GM19025 (cell line): ENCODE measurements around the gene TLR2.
A peak's percentile ranks its signal among the peaks of the same experiment; 100 is the strongest.

ENCODE experiments used
- ATAC-seq: cut with Tn5 transposase; IDR thresholded peaks from one replicate; pipeline ENCODE4 v1.9.1; 2021; ENCODE audit warnings: mild to moderate bottlenecking, low read depth, moderate library complexity; ENCODE audit not compliant: unreplicated experiment

Gene TLR2, protein sequence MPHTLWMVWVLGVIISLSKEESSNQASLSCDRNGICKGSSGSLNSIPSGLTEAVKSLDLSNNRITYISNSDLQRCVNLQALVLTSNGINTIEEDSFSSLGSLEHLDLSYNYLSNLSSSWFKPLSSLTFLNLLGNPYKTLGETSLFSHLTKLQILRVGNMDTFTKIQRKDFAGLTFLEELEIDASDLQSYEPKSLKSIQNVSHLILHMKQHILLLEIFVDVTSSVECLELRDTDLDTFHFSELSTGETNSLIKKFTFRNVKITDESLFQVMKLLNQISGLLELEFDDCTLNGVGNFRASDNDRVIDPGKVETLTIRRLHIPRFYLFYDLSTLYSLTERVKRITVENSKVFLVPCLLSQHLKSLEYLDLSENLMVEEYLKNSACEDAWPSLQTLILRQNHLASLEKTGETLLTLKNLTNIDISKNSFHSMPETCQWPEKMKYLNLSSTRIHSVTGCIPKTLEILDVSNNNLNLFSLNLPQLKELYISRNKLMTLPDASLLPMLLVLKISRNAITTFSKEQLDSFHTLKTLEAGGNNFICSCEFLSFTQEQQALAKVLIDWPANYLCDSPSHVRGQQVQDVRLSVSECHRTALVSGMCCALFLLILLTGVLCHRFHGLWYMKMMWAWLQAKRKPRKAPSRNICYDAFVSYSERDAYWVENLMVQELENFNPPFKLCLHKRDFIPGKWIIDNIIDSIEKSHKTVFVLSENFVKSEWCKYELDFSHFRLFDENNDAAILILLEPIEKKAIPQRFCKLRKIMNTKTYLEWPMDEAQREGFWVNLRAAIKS

DNA sequence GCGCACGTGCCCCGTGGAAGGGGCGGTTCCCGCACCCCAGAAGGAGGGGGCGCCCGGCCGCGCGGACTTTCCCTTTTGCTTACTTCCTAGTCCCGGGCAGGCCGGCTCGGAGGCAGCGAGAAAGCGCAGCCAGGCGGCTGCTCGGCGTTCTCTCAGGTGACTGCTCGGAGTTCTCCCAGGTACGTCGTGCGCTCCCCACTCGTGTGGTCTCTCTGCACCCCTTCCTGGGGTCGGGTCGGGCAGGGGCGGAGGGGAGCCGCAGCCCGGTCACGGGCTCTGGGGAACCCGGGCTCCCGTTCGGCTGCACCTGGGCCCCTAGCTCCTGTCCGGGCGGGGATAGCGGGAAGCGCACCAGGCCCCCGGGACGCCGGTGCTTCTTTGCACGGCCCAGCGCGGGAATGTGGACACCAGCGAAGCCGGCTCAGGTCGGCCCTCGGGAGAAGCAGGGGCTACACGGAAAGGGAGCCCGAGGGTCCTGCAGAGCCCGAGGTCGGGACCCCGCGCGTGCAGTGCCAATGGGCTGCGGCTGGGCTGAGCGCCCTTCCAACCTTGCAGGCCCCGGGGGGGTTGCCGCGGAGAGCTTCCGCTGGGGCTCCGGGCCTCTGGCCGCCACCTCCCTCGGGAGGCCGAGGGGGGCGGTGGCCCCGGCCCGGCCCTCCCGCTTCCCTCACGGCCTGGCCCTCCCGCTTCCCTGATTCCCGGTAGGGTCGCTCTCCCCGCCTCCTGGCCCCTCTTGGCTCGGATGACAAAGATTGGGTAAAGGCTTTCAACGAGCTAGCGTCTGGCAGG is at the start of gene TLR2:
TLR2 (plus strand) TSS at position 99 of the 789 bp plus-strand sequence. CDS start 18,628 bp downstream, outside the sequence.
- ATAC-seq = peak; percentile 91

DNA sequence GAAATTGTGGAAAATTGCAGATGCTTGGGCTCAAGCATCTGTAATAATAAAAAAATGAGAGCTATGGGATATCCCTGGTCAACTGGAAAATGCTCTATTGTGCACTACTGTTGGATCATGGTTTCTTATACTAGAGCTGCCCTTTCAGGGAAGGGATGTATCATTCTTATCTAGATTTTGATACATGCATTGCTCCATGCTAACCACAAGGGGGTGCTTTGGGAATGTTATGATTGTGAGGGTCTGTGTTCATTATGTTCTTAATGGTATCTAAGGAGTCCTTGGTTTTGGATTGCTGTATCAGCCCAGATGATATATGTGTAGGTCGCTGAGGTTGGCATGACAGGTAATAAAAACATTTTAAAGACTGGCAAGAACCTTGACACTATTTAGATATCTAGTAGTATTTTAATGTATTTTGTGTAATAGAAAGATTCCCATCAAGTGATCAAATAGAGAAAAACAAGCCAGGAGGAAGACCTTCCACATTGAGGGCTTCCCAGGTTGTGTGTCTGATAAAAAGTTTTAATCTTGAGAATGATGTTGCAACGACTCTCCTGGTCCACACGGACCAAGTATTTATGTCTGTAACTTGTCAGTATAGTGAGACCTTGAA is 49.2 kb upstream of the TLR2 start:
- no peak for ATAC-seq

DNA sequence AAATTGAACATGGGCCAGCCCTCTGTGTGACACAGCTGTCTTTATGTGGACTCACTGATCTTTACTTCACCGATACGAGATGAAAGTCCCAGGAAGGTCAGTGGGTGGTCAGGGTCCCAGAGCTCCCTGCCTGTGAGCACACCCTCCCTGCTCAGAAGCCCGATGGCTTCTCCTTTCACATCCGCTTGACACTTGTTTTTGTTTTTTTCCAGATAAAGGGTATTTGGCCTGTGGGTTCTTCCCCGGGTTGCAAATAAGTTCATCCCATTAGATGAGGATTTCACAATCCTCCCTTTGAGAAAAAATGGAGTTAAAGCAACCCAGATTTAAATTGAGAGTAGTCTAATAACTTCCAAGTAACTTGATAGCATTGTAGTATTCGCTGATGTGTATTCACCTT is 48.2 kb upstream of the TLR2 start:
- no peak for ATAC-seq

DNA sequence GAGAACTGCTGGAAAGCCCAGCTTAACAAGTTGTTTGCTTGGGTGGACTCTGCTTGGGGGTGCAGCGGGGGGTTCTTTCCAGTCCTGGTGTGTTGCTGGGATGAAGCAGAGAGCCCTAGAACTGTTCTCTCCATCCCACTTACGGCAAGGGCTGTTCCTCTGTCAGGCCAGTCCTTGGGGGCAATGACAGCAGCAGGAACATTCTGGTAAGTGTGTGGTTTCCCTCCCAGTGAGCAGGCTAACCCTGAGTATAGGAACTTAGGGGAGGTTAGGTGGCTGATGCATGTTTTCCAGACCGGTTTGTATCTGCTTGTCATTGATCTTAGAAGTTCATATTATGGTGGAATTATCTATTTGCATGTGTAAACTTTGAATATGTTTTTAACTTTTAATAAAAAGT is 46.9 kb upstream of the TLR2 start:
- no peak for ATAC-seq

DNA sequence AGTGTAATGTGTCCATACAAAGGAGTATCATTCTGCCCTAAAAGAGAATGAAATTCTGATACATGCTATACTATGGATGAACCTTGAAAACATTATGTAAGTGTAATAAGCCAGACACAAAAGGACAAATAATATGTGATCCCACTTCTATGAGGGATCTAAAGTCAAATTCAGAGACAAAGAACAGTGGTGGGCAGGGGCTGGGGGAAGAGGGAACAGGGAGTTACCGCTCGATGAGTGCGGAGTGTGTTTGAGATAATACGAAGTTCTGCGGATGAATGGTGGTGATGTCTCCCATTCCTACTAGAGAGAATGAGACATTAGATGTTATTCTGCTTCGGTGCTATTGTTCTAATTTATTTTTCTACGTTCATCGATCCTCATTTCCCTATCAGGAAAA is 46.1 kb upstream of the TLR2 start:
- ATAC-seq = no peak

DNA sequence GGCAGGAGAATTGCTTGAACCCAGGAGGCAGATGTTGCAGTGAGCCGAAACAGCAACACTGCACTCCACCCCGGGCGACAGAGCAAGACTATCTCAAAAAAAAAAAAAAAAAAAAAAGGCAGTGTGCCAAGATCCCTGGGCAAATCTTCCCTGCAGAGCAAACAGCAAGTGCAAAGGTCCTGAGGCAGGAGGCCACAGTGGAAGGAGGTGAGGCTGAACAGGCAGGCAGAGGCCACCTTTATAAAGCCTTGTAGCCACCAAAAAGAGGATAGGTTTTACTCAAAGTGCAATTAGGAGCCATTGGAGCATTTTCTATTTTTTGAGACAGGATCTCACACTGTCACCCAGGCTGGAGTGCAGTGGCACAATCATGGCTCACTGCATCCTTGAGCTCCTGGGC is 45.1 kb upstream of the TLR2 start:
- ATAC-seq = no peak

DNA sequence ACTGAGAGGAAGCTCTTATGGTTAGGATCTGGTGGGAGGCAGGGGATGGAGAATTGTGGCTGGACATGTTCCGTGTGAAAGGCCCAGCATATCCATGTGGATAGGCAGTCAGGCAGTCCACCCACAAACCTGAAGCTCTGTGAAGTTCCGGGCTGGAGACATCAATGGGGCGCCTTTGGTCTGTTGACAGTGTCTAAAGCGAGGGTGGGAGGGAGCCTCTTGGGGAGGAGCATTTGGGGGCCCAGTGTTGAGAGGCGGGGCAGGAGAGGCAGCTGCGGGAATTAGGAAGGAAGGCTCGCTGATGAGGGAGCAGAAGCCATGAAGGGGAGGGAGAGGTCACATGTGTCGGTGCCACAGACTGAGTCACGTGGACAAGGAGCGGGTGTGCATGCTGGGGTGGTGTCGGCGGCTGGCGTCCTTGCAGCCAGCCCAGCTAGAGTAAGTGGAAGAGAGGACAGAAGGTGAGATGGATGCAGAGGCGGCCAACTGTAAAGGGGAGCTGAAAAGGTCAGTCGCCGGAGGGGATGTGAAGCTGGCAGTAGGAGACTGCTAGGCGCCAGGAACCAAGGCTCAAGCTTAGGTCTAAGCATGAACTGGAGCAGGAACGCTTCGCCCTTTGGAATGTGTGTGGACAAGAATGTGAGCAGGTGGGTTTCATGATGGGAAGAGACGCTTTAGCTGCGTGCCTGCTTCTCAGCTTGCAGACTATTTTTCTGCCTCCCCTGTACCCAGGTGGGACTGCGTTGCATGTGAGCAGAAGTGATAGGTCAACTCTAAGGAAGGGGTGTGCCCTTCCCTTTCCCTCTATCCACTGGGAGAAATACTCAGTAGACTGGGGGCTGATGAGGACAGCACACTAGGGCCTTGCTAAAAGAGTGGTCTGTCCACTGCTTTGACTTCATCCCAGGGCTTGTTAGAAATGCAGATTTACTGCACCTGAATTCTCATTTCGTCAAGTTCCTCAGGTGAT is 44.0 kb upstream of the TLR2 start:
- no peak for ATAC-seq

DNA sequence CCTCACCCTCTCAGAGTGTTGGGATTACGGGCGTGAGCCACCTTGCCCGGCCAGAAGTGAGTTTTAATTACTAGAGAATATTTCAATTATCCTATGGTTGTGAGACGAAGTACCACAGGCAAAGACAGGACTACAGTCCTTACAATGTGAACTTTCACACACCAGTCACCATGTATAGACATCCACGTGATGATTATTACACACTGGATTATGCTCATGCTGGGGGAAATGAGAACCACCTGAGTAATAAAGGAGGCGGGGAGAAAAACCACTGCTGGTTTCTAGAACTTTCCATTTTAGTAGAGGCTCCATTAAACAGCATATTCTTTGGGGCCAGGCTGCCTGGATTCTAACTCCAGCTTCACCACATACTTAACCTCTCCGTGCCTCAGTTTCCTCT is 42.5 kb upstream of the TLR2 start:
- ATAC-seq = no peak

DNA sequence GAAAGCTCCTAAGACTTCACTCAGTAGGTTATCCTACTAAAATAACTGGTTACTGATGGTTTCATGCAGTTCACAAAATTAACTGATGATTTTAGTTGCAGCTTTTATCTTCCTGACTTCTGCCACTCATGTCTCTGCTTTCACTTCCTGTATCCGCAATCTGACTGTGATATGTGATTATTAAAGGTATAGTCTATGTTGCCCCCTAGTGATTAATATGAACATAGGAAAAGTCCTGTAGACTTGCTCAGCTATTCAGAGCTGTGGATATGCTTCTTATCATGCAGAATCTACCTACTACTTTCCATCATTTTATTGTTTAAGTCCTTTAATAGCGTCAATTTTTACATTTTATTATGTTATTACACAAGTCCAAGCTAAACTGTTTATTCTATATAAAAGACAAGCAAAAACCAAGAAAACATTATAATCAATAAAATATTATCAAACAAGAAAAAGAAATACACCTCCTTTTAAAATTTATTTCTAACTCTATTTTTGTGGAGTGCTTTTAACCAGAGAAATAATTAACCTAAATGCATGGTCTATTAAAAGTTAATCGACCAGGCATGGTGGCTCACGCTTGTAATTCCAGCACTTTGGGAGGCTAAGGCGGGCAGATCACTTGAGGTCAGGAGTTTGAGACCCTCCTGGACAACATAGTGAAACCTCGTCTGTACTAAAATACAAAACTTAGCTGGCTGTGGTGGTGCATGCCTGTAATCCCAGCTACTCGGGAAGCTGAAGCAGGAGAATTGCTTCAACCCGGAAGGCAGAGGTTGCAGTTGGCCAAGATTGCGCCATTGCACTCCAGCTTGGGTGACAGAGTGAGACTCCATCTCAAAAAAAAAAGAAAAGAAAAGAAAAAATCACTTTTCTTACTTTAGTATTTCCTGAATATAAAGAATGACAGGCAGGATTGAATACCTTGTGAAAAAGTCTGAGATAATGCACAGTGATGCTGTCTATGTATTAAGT is 40.4 kb upstream of the TLR2 start:
- ATAC-seq = peak; percentile 81

DNA sequence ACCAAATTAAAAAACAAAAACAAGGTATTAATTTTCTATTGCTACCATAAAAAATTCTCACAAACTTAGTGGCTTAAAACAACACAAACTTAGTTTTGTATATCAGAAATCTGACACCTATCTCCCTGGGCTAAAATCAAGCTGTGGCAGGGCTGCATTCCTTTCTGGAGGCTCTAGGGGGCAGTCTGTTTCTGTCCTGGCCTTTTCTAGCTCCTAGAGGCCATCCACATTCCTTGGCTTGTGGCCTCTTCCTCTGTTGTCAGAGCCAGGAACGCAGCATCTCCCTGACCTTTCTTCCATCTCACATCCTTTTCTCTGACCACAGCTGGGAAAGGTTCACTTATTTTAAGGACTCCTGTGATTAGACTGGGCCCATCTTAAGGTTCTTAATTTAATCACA is 38.9 kb upstream of the TLR2 start:
- no peak for ATAC-seq

DNA sequence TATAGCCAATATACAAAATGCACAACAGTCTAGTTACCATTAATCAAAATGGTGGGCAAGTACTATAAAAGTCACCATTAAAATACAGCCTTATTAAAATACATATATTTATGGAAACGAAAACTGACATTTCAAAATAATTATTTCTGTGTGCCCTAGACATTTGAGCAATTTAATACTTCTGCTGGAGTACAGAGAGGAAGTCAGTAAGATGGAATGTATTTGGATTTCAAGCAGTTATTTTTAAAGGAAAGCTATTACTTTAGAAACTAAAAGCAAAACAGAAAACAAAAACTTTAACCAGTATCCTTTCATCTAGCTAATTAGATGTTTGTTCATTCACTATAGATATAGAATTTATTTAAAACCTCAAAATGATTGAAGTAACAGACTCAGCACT is 37.8 kb upstream of the TLR2 start:
- ATAC-seq = no peak

DNA sequence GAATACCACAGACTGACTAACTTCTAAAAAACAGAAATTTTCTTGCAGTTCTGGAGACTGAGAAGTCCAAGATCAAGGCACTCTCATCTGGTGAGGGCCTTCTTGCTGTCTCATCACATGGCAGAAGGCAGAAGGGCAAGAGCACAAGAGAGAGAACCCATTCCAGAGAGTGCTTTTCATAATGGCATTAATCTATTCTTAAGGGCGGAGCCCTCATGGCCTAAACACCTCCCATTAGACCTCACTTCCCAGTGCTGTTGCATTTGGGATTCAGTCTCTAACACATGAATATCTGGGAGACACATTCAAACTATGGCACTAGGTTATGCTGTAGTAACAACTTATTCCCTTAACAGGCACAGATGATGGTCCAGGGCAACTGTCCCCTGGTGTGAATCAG is 37.1 kb upstream of the TLR2 start:
- ATAC-seq = no peak

DNA sequence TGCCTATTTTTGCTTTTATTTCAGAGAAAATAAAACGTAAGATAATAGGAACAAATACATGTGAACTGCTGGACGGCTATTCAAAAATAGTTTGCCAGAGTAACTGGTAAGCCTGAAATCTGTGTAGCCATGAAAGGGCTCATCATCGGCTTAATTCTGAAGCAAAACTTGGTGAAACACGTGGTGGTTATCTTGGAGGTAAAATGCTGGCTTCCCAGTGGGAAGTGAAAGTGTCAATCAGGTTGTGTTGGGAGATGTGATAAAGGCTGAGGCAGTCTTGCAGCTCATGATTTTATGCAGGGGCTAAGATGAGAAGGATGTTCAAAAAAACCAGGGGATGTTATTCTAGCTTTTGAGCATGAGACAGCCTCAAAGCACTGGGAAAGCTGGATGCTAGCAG is 36.1 kb upstream of the TLR2 start:
- no peak for ATAC-seq

DNA sequence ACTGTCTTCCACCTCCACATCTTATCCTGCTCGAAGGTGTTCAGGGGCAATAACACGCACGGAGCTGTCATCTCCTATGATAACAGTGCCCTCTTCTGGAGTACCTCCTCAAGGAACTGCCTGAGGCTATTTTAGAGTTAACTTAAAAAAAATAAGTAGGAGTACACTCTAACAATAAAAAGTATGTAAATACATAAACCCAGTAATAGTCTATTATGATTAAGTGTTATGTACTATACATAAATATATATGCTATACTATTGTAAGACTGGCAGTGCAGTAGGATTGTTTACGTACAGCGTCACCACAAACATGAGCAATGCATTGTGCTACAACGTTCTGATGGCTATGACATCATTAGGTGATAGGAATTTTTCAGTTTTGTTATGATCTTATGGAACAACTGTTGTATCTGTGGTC is 34.5 kb upstream of the TLR2 start:
- ATAC-seq = no peak

DNA sequence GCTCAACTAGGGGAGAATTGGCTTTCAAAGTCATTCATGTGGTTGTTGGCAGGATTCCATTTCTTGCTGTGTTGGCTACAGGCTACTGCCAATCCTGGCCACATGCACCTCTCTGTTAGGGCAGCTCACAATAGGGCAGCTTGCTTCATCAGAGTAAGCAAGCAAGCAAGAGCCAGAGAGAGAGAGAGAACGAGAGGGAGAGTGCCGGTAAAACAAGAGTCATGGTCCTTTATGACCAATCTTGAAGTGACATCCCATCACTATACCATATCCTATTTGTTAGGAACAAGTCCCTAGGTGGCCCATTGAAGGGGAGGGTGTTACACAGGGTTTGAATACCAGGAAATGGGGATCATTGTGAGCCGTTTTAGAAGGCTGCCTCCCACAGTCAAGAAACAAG is 33.0 kb upstream of the TLR2 start:
- ATAC-seq = no peak

DNA sequence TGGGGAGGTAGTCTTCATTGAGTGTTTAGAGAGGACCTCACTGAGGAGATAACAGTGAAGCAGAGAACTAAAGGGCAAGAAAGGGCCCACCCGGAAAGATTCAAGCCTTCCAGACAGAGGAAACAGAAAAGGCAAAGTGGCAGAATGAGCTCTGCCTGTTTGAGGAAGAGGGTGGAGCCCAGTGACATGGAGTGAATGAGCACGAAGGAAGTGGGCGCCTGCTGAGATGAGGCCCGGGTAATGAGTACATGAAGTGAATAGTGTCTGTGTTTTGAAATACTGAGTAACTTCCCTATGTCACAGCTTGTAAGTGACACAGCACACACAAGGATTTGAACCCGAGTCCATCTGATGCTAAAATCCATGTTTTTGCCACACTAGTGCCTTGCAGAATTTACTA is 32.5 kb upstream of the TLR2 start:
- ATAC-seq = no peak

DNA sequence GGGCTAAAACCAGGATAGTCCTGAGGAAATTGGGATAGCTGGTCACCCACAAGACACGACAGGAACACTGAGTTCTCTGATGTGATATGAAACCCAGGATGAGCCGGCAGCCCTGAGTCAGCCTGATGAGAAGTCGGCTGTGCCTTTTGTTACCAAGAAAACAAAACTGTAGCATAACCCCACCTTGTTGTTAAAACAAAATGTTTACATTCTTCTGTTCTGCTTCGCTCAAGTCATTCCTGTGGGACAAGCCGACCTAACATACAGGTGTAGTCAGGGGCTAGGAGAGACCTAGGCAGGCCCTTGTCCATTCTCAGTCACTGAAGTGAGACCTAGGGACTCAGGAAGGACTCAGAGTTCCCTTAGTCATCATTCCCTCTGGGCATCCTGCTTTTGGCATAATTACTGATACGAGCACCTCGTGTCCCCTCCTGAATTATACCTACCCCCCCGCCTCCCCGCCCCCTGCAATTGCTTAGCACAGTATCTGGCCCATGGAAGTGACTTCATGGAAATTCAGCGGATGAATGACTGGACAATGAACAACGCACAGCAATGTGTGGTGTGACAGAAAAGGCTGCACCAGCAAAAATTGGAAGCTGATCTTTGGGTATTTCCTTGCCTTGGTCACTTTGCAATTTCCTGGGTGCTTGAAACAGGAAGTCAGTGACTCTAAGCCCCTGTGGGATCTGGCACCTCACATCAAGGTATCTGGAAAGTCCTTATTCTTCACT is 31.9 kb upstream of the TLR2 start:
- ATAC-seq = no peak
